Erythroblast (primary cell): ENCODE data around the gene PHEX.

Experiments
- DNase-seq, 2 experiments: peaks; one replicate each; lab custom pipeline; 2025; lab: John Stamatoyannopoulos, UW
- GATA1 ChIP-seq: IDR thresholded peaks from 2 replicates; pipeline ENCODE4 v1.6.1; 2011; ENCODE audit warnings: low read depth, mild to moderate bottlenecking, control low read depth, low read length, moderate library complexity
- POLR2A ChIP-seq: IDR thresholded peaks from 2 replicates; pipeline ENCODE4 v1.6.1; 2011; ENCODE audit warnings: mild to moderate bottlenecking, low read length

The PHEX gene

DNA sequence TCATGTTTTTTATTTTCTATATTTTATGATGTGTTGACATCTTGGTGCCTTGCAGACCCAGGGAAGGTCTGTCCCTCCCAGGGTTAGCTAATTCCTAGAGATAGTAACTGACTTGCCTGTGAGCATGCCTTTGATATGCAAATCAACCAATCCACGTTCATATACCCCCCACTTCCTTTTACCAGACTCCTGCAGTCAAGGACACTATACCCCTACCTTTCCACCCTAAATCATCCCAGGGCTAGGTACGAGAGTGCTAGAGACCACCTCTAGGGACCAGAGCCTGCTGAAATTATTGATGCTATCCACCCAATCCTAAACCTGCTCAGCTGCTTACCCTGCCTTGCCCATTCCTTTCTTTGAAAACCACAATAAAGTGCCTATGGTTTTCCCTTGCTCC is 7.5 kb upstream of the PHEX start:
- DNase-seq, result no peak
- TF ChIP-seq GATA1, result no peak
- no peak for TF ChIP-seq POLR2A

DNA sequence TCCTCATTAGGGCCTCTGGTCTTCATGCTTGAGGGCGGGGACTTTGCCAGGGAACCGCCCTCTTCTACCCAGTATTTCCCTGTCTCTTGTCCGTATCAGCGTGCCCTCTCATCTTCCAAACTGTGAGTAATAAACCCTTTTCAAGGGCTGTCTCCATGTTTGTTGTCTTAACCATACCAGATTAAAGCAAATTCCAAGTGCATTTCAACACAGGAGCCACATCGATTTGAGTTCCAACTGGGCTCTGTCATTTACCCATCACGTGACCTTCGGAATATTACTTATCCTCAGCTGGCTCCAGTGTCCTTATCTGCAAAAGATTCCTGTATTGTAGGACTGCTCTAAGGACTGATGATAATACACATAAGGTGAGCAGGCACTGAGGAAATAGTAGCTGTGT is 6.4 kb upstream of the PHEX start:
- no peak for TF ChIP-seq GATA1
- TF ChIP-seq POLR2A, result no peak
- no peak for DNase-seq

DNA sequence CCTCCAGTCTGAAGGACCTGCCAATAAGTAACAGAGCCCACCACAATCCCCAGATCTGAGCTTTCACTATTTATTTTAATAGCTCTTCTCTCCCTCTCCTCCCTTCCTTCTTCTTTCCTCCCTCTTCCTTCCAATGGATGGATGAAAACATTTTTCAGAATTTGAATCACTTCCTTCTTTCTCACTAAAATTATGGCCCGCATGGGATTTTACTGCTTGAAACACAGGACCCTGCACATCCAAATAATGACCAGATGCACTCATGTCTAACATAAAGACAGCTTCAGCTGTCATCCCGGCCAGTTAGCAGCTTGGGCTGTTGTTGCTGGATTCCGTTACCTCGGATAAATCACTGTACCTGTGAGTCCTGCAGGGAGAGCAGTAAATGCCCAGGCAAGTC is 5.4 kb upstream of the PHEX start:
- DNase-seq, result no peak
- TF ChIP-seq POLR2A (no peak), GATA1 (no peak)

DNA sequence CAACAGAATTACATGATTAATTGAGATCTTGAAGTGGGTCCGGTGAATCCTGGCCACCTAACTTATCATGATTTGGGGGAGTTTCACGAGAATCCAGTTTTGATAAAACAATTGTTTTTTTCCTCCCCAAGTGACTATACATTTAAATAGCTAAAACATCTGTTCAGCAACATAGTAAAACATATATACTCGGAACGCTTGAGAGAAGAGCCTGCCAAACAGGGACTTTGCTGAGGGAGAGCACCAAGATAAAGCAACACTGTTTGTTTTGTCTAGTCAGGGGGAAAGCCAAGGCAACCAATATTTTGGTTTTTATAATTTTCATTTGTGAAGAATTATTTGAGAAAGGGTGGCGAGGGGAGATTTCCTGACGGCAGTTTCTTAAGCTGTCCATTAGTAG is 381 bp downstream of the PHEX start:
- TF ChIP-seq POLR2A (no peak), GATA1 (no peak)

DNA sequence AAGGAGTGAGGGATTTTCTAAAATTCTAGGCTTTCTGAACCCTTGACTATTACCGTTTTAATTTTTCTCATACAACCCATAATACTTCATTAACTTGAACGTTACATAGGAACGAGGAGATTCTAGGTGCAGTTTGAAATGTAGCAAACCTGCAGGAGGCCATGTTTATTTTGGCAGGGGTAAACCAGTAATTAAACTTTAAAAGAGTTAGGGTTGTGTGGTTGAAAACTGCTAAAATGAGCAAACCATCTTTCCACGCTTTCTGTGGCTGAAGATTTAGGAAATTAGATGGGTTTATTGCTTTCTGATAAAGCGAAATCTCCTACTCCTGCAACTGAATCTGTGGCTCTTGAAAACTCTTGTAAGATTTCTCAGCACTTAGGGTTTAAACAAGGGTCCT is 1.7 kb downstream of the PHEX start:
- no peak for TF ChIP-seq POLR2A

More for the DNA sequence above, 381 bp downstream of the PHEX start:
- no peak for DNase-seq

DNA sequence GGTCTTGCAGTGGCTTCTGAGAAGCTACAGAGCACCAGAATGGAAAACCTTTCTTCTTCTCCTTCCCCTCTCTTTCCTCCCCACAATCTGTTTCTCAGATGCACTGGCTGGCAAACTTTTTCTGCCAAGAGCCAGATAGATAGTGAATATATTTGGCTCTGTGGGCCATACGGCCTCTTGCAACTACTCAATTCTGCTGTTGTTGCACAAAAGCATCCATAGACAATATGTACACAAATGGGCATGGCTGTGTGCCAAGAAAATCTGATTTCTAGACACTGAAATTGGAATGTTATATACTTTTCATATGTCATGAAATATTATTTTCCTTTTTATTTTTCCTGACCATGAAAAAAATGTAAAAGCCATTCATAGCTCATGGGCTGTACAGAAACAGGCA is 3.1 kb downstream of the PHEX start:
- DNase-seq, result no peak
- TF ChIP-seq GATA1 (no peak), POLR2A (no peak)

More for the DNA sequence above, 1.7 kb downstream of the PHEX start:
- no peak for DNase-seq

DNA sequence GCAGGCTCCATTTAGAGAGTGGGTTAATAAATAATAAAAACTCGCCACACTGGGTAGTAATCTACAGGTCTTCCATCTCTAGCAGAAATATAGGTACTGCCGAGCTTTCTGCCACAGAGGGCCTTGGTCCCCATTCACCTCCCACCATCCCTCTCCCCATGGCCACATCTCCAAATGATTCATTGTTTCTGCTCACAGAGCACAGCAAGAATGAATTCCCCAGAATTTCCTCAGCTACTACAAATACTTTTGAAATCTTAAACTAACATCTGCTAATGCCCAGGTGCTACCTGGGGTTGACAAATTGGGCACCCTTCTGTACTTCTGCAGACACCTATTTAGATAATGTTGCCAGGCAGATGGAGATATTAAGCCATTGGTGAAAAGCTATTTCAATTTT is 5.1 kb downstream of the PHEX start:
- TF ChIP-seq POLR2A (no peak), GATA1 (no peak)

DNA sequence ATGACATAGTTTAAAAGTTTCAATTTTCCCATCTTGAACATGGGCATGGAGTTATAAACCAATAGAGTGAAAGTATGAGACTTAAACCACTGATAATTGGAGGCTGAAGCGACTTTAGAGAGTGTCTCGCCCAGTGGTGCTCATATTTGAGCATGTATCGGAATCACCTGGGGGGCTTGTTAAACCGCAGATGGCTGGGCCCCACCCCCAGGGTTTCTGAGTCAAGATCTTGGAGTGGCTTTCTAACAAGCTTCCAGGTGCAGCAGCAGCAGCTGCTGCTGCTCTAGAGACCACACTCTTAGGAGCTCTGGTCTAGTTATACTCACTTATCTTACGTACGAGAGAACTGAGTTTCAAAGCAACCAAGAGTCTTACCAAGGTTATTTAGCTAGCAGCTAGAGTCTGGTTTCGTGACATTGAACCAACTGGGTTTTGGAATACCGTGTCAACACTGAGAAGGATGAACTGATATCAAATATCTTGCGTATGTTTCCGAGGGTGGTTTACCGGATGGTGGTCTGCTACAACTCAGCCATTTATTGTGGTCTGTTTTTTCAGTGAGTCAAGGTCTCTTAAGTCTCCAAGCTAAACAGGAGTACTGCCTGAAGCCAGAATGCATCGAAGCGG is 5.9 kb downstream of the PHEX start:
- DNase-seq, result no peak
- TF ChIP-seq GATA1 (no peak), POLR2A (no peak)

More for the DNA sequence above, 5.1 kb downstream of the PHEX start:
- no peak for DNase-seq

DNA sequence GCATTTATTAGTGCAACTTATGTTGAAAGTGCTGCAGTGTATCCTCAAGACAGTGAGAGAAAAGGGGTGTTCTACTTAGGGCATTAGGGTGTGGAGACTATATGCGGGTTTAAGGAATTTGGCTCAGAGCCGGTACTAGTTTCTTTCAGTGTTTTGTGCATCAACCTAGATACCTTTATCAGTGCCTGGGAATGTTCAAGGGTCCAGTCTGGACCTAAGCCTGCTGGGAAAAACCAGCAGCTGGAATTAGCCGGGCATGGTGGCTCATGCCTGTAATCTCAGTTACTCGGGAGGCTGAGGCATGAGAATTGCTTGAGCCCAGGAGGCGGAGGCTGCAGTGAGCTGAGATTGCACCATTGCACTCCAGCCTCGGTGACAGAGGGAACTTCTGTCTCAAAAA is 7.4 kb downstream of the PHEX start:
- TF ChIP-seq POLR2A (no peak), GATA1 (no peak)
- DNase-seq, result no peak

DNA sequence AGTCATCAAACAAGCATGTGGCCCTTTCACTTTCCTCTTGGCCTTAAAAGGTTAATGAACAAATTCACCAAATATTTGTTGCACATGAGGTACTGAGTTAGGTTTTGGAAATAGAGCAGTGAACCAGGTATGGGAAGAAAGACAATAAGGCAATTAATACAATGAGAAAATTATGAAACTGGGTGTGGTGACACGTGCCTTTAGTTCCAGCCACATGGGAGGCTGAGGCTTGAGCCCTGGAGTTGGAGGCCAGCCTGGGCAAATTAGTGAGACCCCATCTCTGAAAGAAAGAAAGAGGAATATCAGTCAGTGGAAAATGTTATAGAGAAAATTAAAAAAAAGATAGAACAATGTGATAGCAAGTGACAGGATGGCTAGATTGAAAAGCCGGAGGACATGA is 8.1 kb downstream of the PHEX start:
- TF ChIP-seq POLR2A (no peak), GATA1 (no peak)
- DNase-seq, result no peak

DNA sequence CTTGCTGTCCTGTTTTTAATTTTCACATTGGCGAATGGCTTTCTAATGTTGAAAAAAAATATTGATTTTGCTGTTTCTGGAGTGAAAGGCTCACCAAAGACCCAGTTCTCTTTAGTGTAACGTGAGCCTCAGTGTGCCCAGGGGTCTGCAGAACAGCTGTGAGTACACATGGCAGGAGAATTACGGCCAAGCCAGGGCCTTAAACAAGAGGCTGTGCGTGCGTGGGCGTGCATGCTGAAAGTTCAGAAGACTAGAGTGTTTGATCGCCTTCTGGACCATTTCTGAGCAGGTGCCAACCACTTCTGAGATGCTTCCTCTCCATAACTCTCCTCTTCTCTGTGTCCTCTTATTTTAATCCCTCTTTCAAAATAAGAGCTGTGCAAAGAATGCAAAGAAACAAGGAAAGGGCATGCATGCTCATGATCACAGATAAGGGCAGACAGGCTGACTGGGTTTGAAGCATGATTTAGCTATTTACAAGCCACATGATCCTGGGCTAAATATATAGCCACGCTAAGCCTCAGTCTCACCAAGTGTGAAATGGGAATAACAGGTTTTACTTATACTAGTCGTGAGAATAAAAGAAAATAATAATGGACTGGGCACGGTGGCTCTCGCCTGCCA is 9.9 kb downstream of the PHEX start:
- DNase-seq, result no peak
- no peak for TF ChIP-seq GATA1
- no peak for TF ChIP-seq POLR2A

DNA sequence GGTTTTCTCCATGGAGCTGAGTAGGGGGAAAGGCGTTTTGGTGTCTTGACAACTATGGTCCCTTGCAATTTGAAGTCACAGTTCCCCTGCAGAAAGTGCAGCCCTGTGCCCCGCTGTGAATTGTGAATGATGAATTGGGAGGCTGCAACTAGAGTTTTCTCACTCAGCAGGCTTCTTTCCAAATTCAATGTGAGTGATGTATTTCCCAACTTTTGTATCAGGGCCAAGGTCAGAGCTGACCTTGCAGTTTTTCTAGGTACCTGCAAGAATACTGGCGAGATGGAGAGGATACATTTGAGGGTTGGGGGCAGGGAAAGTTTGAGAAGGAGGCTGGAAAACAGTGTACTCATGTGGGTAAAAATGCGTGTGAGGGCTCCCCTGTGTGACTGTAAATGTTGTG is 11.7 kb downstream of the PHEX start:
- no peak for TF ChIP-seq GATA1
- no peak for TF ChIP-seq POLR2A
- DNase-seq, result no peak

DNA sequence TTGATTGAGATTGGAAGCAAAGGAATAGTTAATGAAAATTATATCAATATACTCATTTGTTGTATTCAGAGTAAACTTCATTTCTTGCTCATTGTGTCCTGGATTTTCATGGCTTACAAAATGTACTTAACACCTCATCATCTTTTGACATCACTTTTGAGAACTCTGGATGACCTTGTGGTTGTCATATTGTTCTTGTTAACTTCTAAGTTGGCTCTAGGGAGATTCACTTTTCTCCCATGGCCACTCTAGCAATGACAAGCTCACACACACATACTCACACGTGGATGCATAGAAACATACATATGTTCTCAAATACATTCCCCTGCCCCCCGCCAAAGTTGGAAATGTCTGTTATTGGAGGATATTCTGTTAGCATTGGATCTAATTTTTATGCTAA is 15.3 kb downstream of the PHEX start:
- no peak for DNase-seq
- TF ChIP-seq GATA1 (no peak), POLR2A (no peak)

DNA sequence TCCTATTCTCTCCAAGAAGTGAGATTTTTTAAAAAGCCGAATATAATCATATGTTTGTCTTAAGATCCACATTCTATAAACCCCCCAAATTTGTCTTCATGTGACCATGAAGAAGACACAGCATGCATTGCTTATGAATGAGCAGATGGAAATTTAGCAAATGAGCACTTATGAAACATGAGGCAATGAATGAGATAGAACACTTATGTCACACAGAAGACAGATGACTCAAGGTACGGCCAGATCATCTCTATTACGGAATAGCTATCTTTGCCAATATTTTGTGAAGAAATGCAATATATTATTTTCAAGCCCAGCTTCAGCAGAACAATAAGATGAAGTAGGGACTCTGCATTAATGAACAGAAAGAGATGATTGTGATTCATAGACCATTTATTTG is 21.4 kb downstream of the PHEX start:
- TF ChIP-seq POLR2A, result no peak
- TF ChIP-seq GATA1, result no peak
- no peak for DNase-seq

DNA sequence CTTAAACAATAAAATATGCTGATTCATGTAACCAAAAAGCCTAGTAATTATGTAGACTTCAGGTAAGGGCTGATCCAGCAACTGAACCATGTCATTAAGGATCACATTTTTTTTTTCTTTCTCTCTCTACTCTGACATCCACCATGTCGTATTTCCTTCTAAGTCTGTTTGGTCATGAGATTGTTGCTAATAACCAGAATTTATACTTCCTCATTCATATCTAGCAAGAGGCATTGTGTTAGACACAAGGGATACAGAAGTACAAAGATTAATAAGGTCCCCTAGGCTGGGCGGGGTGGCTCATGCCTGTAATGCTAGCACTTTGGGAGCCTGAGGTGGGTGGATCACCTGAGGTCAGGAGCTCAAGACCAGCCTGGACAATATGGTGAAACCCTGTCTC is 24.1 kb downstream of the PHEX start:
- DNase-seq, result no peak
- TF ChIP-seq POLR2A (no peak), GATA1 (no peak)

DNA sequence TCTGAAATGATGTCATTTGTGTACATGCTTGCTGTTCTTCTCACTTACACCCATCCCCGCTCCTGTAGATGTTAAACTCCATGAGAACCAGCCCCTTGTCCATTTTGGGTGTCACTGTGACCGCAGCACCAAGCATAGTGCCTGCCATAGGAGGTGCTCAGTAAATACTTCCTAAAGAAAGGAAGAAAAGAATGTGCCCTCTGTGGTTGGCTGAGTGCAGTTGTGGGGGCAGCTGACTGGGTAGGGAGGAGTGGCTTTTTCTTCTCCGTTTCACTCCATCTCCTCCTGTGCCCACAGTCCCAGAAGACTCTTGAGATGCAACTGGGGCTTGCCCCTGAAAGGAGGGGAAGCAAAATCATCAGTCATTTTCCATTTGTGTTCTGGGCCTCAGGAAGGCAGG is 25.5 kb downstream of the PHEX start:
- TF ChIP-seq POLR2A (no peak), GATA1 (no peak)
- no peak for DNase-seq
